GM13976 (cell line): ENCODE data around the gene ACACA.

Experiments used
- DNase-seq: peaks from one replicate; pipeline ENCODE4 v3.0.0; 2012; ENCODE audit warnings: low spot score
- in situ Hi-C: fragments of 300-500 bp; cut with MboI; formaldehyde crosslinking; loops from one replicate; pipeline ENCODE4 v1.12.0; 2022; ENCODE audit warnings: low sequenced_read_pairs, mixed read lengths, inconsistent platforms; ENCODE audit not compliant: unreplicated experiment
- TF ChIP-seq, protein P1 (sequence below): IDR thresholded peaks from 2 replicates; pipeline ENCODE4 v1.5.1; 2012; ENCODE audit warnings: borderline replicate concordance, mild to moderate bottlenecking; ENCODE audit not compliant: insufficient read depth; ENCODE audit errors: extremely low read depth, missing control alignments, control extremely low read depth

The ACACA gene

DNA sequence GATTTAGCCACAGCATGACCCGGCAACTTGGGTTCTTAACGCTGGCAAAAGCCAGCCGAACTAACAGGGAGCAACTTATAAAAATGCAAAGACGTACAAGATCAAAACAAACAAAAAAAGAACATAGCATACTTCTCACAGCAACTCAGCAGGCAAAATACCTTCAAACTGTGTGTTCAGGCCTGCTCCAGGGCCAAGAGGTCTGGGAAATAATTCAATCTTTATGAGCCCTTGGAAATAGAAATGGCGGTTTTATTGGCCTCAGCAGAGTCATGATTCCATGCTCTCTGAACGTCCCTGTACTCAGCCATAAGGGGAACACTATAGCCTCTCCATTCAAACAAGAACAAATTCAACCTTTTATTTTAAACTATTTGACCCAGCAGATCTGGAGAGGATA, 132.2 kb downstream of the ACACA start:
- TF ChIP-seq, protein P1, sequence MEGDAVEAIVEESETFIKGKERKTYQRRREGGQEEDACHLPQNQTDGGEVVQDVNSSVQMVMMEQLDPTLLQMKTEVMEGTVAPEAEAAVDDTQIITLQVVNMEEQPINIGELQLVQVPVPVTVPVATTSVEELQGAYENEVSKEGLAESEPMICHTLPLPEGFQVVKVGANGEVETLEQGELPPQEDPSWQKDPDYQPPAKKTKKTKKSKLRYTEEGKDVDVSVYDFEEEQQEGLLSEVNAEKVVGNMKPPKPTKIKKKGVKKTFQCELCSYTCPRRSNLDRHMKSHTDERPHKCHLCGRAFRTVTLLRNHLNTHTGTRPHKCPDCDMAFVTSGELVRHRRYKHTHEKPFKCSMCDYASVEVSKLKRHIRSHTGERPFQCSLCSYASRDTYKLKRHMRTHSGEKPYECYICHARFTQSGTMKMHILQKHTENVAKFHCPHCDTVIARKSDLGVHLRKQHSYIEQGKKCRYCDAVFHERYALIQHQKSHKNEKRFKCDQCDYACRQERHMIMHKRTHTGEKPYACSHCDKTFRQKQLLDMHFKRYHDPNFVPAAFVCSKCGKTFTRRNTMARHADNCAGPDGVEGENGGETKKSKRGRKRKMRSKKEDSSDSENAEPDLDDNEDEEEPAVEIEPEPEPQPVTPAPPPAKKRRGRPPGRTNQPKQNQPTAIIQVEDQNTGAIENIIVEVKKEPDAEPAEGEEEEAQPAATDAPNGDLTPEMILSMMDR = no peak
- in situ Hi-C loops = no loop called here

DNA sequence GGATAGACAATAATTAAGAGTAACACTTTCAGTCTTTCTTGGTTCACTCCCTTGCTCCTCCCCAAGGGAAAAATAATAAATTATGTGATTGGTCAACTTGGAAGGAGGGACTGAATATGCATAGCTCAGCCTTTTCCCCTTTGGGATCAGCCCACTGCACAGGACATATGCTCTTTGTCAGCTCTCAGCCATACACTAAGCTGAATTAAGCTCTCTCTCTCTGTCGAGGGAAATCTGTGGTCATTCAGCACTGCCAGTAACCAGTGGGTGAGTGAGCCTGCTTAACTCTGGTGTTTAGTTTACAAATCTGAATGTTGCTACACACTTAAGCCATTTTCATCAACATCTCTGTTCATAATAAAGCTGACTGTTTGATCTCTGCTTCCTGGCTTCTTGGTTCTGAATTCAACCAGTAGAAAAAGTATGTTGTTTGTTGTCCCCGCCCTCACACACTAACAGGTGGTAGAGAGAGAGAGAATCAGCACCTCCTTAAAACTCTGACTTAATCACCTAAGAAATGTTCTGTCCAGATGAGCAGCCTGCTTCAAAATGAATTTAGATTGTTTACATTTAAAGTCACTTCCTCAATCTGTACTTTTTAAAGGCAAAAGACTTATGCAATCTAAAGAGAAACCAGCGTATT, 133.1 kb downstream of the ACACA start:
- DNase-seq = no peak
- in situ Hi-C loops = no loop called here
- TF ChIP-seq, protein P1 = no peak

More for the DNA sequence above, 132.2 kb downstream of the ACACA start:
- DNase-seq = no peak

DNA sequence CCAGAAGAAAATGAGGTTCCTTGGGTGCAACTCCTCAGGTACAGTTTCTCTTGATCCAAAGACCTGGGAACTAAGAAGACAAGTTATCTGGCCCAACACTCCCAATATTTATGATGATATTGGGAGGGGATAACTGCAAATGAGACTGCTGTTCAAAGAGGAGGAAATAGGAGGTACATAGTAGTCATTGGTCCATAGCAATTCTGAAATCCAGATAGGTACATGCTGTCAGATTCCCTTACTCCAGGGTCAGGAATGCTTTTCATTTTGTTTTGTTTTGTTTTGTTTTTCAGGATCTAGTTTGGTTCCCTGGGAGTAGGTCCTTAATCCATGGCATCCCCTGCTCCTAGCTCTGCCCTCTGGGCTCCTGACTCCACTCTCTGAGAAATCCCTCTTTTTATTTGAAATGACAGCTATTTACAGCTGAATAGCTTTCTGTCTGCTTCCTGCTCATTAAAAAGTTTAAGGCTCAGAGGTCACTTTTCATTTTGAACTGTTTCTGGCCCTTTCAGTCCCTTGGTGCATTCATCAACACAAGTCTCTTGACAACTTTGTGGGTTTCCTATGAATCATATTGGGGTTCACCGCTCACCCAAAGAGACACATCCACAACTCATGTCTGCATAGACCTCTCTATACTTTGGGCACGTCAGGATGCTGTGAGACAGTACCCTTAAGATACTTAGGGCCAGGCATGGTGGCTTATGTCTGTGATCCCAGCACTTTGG, 141.0 kb downstream of the ACACA start:
- in situ Hi-C loops = no loop called here
- no peak for DNase-seq
- TF ChIP-seq, protein P1 = no peak

DNA sequence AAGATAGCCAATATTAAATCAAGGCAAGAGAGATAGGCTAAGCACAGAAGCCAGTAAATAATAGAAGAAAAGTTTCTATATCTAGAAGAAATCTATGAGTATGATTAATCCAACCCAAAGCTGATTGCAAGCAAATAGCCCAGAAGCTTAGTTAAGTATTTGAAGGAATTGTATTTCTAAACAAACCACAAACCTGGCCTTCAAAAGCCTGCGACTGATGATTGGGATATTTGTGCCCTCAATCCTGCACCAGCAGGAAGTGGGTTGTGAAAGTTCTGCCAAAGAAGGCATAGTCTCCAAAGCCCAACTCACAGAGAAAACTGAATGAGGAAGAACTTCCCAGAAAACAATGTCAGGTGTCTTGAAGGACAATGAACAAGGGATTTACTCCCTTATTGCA, 145.3 kb downstream of the ACACA start:
- no peak for DNase-seq
- in situ Hi-C loops = no loop called here
- TF ChIP-seq, protein P1 = no peak

DNA sequence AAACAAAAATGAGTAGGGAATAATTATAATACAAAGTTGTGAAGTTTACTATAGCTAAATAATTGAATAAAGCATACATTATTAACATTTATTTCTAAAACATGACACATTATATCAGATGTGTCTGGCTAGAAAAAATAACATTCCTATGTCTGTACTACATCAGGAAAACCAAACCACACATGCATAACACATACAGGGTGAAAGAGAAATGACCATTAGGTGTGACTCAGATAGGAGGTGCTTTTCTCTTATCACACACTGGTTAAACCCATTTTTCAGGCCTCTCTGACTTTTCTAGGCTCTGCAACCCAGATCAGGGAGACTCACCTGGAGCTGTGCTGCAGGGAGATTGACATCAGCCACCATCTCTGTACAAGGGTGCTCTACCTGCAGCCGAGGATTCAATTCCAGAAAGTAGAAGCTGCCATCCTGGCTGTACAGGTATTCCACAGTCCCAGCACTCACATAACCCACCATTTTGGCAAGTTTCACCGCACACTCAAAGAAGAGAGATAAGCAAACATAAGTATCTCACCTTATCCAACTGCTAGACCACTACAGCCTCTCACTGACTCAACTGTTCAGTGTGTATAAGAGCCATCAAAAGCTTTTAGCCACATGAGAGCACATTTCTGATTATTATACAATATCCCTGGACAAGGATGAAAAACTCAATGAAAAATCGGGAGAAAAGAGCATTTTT, 147.5 kb downstream of the ACACA start:
- TF ChIP-seq, protein P1 = no peak
- DNase-seq = no peak
- in situ Hi-C loops = no loop called here

DNA sequence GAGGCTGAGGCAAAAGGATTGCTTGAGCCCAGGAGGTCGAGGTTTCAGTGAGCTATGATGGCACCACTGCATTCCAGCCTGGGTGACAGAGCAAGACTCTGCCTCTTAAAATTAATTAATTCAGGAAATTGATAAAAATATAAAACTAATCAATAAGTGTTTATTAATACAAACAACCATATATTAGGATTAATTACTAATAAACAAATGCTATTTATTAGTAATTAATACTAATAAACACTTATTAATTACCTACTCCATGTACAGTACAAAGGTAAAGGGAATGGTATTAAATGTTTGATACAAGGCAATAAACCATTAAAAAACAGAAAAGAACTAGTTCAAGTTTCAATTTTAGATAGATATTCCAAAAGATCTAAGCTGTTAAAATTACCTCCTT, 150.0 kb downstream of the ACACA start:
- in situ Hi-C loops = no loop called here
- TF ChIP-seq, protein P1 = no peak
- no peak for DNase-seq
